GM18502 (cell line): ENCODE results near the gene SMU1.
"Not testable (repeated sequence)": the region's sequence is repeated elsewhere in the genome, so short reads cannot be mapped to it uniquely, and the experiment has no call there.

Experiments
- ATAC-seq: cut with Tn5 transposase; IDR thresholded peaks from one replicate; pipeline ENCODE4 v1.9.1; 2021; ENCODE audit warnings: mild to moderate bottlenecking; ENCODE audit not compliant: unreplicated experiment, poor library complexity

SMU1 gene

DNA sequence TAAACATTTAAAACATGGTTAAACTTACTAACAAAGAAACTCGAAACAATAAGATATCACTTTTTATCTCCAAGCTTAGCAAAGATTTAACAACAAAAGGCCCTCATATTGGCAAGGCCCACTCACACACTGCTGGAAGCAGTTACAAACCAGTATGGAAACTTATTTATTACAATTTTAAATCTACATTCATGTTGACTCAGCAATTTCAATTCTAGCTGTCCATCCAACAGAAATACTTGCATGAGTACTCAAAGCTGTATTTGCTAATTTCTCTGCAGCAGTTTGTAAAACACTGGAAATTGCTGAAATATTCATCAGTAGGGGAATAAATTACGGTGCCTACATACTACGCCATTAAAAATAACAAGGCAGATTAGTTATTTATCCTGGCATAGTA, 54.2 kb downstream of the SMU1 start:
- no peak for ATAC-seq

DNA sequence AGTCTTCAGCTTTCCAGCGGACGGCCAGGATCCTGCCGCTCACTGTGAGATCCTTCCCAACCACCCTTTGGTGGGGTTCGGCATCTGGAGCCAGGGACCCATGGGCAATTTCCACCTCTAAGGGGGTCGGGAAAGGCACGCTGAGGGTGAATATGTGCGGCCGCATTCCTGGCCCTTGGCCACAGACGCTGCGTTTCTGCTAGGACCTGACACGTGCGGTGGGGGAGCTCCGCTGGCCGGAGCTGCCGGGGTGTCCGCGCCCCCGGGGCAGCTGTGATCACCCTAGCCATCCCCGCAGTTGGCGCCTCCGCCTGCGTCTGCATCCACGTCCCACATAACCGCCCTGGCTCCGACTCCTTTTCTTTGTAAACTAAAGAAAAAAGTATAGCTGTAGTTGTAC, 56.7 kb downstream of the SMU1 start:
- ATAC-seq: no peak

DNA sequence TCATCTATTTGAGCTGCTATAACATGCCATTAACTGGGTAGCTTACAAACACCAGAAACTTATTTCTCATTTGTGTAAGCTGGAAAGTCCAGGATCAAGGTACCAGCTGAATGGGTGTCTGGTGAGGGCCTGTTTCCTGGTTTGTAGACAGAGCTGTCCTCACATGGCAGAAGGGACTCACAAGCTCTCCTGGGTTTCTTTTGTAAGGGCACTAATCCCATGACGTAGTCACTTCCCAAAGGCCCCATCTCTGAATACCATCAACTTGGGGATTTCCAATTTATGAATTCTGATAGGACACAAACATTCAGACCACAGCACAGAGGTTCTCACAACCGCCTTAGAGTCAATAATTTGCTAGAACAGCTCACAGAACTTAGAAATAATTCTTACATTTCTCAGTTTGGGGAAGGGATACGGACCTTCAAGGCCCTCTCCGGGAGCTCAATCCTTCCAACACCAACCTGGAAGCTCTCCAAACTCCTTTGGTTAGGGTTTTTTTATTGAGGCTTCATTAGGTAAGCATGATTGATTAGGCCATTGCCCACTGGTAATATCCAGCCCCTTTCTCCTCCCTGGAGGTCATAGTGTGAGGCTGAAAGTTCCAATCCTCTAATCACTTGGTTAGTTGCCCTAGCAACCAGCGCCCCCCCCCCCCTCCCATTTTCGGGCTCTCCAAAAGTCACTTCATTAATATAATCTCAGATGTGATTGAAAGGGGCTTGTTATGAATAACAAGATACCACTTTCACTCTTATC, 59.0 kb downstream of the SMU1 start:
- ATAC-seq: no peak

DNA sequence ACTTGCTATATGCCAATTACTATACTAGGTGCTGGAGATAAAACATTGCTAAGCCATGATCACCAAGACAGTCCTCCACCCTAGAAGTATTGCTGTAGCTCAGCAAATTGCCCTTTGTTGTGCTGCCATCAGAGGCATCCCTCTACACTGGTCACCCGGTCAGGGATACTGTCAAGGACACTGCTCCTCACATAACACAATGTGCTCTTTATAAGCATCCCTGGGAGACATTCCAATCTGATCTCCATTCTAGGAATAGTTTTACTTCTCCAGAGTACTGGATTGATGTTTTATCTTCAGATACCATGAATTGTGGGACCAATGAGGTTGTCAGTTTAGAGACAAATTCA, 61.8 kb downstream of the SMU1 start:
- ATAC-seq: no peak

DNA sequence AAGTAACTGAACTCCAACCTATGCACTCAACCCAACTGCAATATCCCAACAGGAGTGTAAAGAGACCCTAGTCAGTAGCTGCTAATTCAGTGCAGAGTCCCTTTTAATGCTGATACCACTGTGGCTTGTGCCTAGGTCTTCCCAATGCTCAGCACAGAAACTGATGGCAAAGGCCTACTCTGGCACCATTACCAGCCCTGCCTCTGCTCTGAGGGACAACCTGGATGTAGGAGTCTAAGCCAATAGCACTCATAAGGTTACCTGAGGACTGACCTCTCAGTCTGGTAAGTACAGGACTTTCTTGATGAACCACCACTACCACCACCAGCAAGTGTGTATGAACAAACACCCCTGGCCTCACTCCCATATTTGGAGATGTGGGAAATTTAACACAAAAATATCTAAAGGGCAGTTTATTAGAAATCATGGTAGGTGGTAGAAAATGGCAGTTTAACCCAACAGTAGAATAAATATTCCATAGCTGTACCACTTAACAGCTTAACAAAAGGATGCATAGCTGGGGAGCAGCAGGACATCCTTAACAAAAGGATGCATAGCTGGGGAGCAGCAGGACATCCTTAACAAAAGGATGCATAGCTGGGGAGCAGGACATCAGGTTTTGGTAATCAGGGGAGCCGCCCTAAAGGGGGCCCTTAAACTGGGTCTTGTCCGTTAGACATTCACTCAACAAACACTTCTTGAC, 62.4 kb downstream of the SMU1 start:
- no peak for ATAC-seq

DNA sequence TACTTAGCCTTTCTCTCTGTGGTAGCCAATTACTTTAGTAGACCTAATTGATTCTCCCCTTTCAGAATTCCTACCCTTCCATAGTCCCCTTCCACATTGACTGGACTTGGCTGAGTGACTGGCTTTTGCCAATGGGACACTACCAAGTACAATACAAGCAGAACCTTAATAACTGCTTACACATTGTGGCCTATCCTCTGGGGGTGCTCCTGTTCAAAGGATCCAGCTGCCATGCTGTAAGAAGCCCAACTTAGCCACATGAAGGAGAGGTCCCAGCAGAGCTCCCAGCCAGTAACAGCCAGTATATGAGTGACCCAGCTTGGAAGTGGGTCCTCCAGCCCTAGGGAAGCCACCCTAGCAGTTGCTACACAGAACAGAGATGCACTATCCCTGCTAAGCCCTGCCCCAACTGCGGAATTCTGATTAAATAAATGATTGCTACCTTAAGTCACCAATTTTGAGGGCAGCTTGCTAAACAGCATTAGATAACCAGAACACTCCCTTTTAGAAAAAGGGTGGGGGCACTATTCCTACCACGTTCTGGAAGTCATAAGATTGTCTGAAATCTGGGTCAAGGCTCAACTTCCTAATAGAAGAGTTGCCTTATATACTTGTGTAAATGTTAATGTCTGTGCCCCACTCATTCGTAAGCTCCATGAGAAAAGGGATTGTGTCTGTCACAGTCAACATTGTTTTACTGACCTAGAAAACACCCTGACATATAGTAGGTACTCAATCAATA, 64.0 kb downstream of the SMU1 start:
- no peak for ATAC-seq

DNA sequence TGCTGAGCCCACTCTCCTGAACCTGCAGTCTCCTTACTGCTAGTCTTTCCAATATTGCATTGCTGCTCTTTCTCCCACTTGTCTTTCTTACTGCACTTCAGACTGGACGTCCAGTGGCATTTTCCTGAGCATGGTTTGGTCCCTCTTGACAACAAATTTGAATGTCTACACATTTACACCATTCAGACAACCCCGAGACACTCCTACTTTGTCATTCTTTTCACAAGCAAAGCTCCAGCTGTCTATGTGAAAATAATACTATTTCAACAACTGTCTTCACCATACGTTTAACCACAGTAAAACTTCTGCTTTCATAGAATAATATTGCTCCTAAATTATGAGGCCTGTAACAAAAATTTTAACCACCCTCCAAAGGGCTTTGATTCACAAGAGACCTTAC, 64.6 kb downstream of the SMU1 start:
- ATAC-seq: no peak

DNA sequence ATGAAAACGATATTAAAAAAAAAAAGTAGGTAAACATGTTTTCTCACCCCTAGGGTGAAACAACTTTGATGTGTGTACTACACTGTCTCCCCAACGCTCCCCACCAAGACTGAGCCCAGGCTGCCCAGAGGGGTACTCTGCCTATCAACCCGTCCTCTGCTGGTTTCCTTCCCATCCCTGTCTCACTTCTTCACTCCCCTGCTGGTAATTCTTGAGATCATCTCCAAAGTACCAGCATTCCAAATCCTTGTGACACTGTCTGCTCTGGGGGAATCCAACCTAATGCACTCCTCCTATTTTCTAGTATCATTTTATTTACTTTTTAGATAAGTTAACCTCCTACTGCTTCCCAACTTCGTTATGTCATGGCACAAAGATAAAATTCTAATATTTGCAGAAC, 68.7 kb downstream of the SMU1 start:
- ATAC-seq: no peak

DNA sequence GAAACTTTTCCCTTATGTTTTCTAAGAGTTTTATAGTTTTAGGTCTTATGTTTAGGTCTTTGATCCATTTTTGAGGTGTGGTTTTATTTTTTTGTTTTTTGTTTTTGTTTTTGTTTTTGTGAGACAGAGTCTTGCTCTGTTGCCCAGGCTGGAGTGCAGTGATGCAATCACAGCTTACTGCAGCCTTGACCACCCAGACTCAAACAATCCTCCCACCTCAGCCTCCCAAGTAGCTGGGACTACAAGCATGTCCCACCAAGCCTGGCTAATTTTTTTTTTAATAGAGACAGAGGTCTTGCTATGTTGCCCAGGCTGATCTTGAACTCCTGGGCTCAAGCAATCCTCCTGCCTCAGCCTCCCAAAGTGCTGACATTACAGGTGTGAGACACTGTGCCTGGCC, 71.1 kb downstream of the SMU1 start:
- not testable (repeated sequence) for ATAC-seq

DNA sequence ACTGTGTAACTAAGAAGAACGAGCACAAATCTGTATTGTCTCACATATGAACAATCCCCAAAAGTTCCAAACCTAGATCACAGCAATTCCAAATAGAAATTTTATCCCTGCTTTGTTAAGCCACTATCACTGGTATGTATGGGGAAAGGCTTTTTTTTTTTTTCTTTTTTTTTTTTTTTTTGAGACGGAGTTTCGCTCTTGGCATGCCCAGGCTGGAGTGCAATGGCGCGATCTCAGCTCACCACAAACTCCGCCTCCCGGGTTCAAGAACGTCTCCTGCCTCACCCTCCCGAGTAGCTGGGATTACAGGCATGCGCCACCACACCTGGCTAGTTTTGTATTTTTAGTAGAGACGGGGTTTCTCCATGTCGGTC, 75.8 kb downstream of the SMU1 start:
- peak; percentile 4 for ATAC-seq

DNA sequence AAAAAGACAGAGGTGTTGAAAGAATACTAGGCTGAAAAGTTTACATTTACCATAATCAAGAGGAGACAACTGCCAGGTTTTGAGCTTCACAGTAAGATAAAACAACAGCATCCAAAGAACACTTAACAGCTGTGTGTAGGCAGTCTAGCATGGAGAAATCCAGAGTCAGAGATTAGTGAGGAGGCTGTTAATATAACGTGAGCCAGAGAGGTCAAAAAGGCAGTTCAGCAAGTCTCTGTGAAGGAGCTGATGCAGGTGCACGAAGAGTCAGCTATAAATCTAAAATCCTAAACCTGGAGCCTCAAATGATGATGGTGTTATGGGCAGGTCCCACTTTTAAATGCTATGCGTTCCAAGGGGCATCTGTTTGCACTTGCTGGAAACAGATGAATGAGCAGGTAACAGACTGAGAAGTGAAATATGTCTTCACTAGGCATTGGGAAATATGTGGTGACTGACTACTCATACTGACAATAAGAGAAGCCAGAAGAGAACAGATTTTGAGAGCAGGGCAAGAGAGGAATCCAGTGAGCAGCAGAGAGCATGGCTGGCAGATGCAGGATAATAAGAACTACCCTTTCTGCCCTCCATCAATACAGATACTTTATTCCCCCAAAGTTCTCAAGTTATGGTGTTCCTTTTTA, 83.8 kb downstream of the SMU1 start:
- no peak for ATAC-seq

DNA sequence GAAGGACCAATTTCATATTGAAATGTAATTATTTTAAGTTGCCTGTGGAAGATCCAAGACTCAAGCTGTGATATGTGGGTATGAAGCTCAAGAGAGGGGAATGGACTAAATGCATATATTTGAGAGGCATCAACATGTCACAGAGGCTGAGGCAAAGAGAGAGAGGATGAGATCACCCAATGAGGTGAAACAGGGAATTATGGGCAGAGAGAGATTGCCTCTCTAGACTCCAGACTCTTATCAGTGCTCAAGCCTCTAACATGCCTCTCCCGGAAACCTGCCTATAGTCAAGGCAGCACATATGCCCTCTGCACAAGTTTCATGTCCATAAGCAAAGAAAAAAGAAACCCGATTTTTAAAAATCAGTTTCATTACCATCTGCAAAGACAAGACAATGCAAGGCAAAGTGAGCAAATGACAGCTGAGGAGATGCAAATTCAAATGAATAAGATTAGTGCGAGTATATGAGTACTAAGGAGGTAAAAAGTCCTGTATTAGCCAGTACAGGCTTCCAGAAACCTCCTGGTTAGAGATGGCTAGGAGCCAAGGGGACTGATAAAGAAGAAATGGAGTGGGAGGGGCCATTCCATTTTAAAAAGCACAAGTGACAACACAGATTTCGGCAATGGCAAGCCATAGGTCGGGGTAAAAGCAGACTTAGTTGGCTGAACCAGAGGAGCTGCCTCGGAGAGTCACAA, 84.4 kb downstream of the SMU1 start:
- no peak for ATAC-seq
